ENCODE results near the gene EPS15.

DNA sequence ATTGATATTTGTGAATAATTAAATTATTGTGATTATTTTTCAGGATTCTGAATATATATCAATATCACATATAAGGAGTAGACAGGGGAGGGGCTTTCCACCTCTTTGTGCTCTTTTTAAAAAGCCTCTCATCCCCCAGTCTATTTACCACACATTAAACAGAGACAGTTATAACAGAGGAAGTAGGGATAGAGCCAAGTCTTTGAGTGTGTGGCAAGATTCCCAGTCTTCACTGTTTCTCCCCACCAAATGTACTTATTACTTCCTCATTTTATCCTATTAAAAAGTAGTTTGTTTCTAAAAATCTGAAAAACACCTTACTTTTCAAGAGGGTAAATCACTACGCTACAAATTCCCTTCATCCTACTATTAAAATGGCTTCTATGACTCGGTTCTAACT, 46.7 kb downstream of the EPS15 start:
- no peak for TF ChIP-seq CBX5 (IDR thresholded peaks at IDR 0.05; ENCODE audit: low read depth)
- TF ChIP-seq EGR1 (IDR thresholded peaks at IDR 0.05; ENCODE audit: borderline replicate concordance in 1 of 2, low read depth in 2 of 2, low read length in 2 of 2): no peak
- TF ChIP-seq, protein P1, sequence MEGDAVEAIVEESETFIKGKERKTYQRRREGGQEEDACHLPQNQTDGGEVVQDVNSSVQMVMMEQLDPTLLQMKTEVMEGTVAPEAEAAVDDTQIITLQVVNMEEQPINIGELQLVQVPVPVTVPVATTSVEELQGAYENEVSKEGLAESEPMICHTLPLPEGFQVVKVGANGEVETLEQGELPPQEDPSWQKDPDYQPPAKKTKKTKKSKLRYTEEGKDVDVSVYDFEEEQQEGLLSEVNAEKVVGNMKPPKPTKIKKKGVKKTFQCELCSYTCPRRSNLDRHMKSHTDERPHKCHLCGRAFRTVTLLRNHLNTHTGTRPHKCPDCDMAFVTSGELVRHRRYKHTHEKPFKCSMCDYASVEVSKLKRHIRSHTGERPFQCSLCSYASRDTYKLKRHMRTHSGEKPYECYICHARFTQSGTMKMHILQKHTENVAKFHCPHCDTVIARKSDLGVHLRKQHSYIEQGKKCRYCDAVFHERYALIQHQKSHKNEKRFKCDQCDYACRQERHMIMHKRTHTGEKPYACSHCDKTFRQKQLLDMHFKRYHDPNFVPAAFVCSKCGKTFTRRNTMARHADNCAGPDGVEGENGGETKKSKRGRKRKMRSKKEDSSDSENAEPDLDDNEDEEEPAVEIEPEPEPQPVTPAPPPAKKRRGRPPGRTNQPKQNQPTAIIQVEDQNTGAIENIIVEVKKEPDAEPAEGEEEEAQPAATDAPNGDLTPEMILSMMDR (IDR thresholded peaks at IDR 0.05 in 2 of 3, conservative IDR thresholded peaks at IDR 0.05 in 1 of 3; ENCODE audit: control insufficient read depth in 2 of 3, extremely low read depth in 1 of 3, insufficient read depth in 1 of 3, low read depth in 3 of 3, low read length in 3 of 3): no peak
- no peak for TF ChIP-seq CBFB (IDR thresholded peaks at IDR 0.05; ENCODE audit: low read depth)
- no peak for TF ChIP-seq POLR2A (IDR thresholded peaks at IDR 0.05; ENCODE audit: low read depth, low read length)
- TF ChIP-seq POLR2AphosphoS5 (IDR thresholded peaks at IDR 0.05; ENCODE audit: low read length): no peak
- no peak for TF ChIP-seq IKZF2 (IDR thresholded peaks at IDR 0.05)
